Measurements from ENCODE around the gene ALX3.

DNA sequence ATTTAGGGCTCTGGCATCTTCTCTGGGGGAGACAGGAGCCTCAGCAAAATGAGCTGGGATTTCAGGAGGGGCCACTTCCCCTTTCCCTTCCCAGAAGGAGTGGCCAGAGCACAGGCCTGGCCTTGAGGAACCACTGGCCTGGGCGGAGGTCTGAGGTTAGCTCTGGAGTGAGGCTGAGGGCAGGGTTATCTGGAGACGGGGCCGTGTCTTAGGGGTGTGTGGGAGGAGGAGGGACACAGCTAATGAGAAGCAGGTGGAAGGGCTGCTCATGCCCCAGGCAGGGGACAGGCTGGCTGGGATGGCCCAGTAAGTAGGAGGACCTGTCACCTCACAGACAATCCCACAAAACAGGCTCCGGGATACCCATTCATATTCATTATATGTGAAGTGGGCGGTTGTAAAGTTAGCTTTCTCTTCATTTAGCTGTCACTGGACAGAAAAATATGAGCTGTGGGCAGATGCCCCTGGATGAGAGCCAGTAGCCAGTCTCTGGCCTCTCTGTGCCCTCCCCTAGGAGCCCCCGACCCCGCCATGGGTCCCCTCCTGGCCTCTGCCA, 12.4 kb downstream of the ALX3 start:
- TF ChIP-seq POLR2A (IDR thresholded peaks at IDR 0.05; ENCODE audit: low read length) (no peak), GATA1 (IDR thresholded peaks at IDR 0.05; ENCODE audit: low read depth, low read length) (no peak)
